ENCODE results near the gene ULK1.

GRCh38 chr12:131865180-131865875 is 29.1 kb upstream of the ULK1 start:
- no peak for TF ChIP-seq CTCF (IDR thresholded peaks at IDR 0.05)
- no peak for TF ChIP-seq ZFX (IDR thresholded peaks at IDR 0.05; ENCODE audit: borderline replicate concordance)
